HG03097 (cell line): ENCODE measurements around the gene VRK1.
"Not testable (repeated sequence)": the region's sequence is repeated elsewhere in the genome, so short reads cannot be mapped to it uniquely, and the experiment has no call there.

ENCODE experiments used
- ATAC-seq: cut with Tn5 transposase; IDR thresholded peaks from one replicate; pipeline ENCODE4 v1.9.1; 2021; ENCODE audit not compliant: unreplicated experiment, low FRiP score

The VRK1 gene

GRCh38 chr14:96863327-96863985 lies 66.3 kb downstream of the VRK1 start:
- ATAC-seq = no peak

GRCh38 chr14:96863986-96864330 lies 66.8 kb downstream of the VRK1 start:
- ATAC-seq = no peak

GRCh38 chr14:96867634-96868033 lies 70.5 kb downstream of the VRK1 start:
- no peak for ATAC-seq

GRCh38 chr14:96874127-96874526 lies 76.9 kb downstream of the VRK1 start:
- no peak for ATAC-seq

GRCh38 chr14:96876747-96877146 lies 79.6 kb downstream of the VRK1 start:
- no peak for ATAC-seq

GRCh38 chr14:96881713-96882112 lies 84.5 kb downstream of the VRK1 start:
- peak; percentile 80 for ATAC-seq

- ATAC-seq = not testable (repeated sequence)
These were observed 86.8 kb downstream of the VRK1 start for GRCh38 chr14:96883974-96884373.

- ATAC-seq = peak; percentile 77
These were observed 91.0 kb downstream of the VRK1 start for GRCh38 chr14:96888158-96888557.

- no peak for ATAC-seq
These were observed 91.4 kb downstream of the VRK1 start for GRCh38 chr14:96888593-96888992.

- no peak for ATAC-seq
These were observed 91.9 kb downstream of the VRK1 start for GRCh38 chr14:96889091-96889490.

- ATAC-seq = no peak
These were observed 96.9 kb downstream of the VRK1 start for GRCh38 chr14:96893966-96894622.

- ATAC-seq = no peak
These were observed 97.8 kb downstream of the VRK1 start for GRCh38 chr14:96894966-96895365.

GRCh38 chr14:96895658-96896271 lies 98.6 kb downstream of the VRK1 start:
- no peak for ATAC-seq

- no peak for ATAC-seq
These were observed 100.0 kb downstream of the VRK1 start for GRCh38 chr14:96897184-96897583.

GRCh38 chr14:96901227-96901626 lies 104.0 kb downstream of the VRK1 start:
- no peak for ATAC-seq

- ATAC-seq = no peak
These were observed 104.8 kb downstream of the VRK1 start for GRCh38 chr14:96902004-96902403.

- no peak for ATAC-seq
These were observed 106.4 kb downstream of the VRK1 start for GRCh38 chr14:96903444-96904023.

- ATAC-seq = no peak
These were observed 107.0 kb downstream of the VRK1 start for GRCh38 chr14:96904201-96904600.

GRCh38 chr14:96905065-96905464 lies 107.9 kb downstream of the VRK1 start:
- ATAC-seq = no peak

GRCh38 chr14:96905825-96906224 lies 108.6 kb downstream of the VRK1 start:
- ATAC-seq = no peak

GRCh38 chr14:96906434-96906833 lies 109.3 kb downstream of the VRK1 start:
- no peak for ATAC-seq
